Endothelial cell (in vitro differentiated cells): ENCODE data around the gene NAV2. TPM values are rescaled to one million over a fixed set of nuclear protein-coding genes. Genes with fewer than 3 reads are reported as not detected.

Experiments used
- DNase-seq: peaks from one replicate; pipeline ENCODE4 v3.0.0; 2021; ENCODE audit warnings: low spot score
- H3K27ac Mint-ChIP-seq: one replicate; pipeline ENCODE4 v1.8.0; 2021; ENCODE audit warnings: mixed read lengths, inconsistent platforms; ENCODE audit not compliant: unreplicated experiment
- H3K27me3 Mint-ChIP-seq: one replicate; pipeline ENCODE4 v1.8.0; 2021; ENCODE audit warnings: mild to moderate bottlenecking, moderate library complexity, mixed read lengths, inconsistent platforms; ENCODE audit not compliant: unreplicated experiment
- H3K36me3 Mint-ChIP-seq: one replicate; pipeline ENCODE4 v1.8.0; 2021; ENCODE audit warnings: mild to moderate bottlenecking, low read depth, mixed read lengths, inconsistent platforms; ENCODE audit not compliant: unreplicated experiment
- H3K4me1 Mint-ChIP-seq: one replicate; pipeline ENCODE4 v1.8.0; 2021; ENCODE audit warnings: mild to moderate bottlenecking, mixed read lengths, inconsistent platforms; ENCODE audit not compliant: unreplicated experiment
- H3K4me3 Mint-ChIP-seq: one replicate; pipeline ENCODE4 v1.8.0; 2021; ENCODE audit warnings: mild to moderate bottlenecking, mixed read lengths, inconsistent platforms; ENCODE audit not compliant: unreplicated experiment
- H3K9me3 Mint-ChIP-seq: one replicate; pipeline ENCODE4 v1.8.0; 2021; ENCODE audit warnings: mixed read lengths, inconsistent platforms; ENCODE audit not compliant: unreplicated experiment
- total RNA-seq: library from RNA; stranded (reverse); fragmentation: NEBNext Ultra II Directional; extraction: Animal tissue kit (Norgen Biotek cat#: 25700); gene quantifications from one replicate; pipeline ENCODE4 v1.2.1, GENCODE V29; 2021; ENCODE audit not compliant: unreplicated experiment
- TF ChIP-seq, protein P1 (sequence below): fragments of 200-600 bp; sonication (generic); IDR thresholded peaks from one replicate; pipeline ENCODE4 v1.5.0; 2021; ENCODE audit warnings: antibody characterized with exemption; ENCODE audit not compliant: unreplicated experiment

NAV2 gene
- total RNA-seq, 1 donor from 2014 or later, result 15.6 TPM

DNA sequence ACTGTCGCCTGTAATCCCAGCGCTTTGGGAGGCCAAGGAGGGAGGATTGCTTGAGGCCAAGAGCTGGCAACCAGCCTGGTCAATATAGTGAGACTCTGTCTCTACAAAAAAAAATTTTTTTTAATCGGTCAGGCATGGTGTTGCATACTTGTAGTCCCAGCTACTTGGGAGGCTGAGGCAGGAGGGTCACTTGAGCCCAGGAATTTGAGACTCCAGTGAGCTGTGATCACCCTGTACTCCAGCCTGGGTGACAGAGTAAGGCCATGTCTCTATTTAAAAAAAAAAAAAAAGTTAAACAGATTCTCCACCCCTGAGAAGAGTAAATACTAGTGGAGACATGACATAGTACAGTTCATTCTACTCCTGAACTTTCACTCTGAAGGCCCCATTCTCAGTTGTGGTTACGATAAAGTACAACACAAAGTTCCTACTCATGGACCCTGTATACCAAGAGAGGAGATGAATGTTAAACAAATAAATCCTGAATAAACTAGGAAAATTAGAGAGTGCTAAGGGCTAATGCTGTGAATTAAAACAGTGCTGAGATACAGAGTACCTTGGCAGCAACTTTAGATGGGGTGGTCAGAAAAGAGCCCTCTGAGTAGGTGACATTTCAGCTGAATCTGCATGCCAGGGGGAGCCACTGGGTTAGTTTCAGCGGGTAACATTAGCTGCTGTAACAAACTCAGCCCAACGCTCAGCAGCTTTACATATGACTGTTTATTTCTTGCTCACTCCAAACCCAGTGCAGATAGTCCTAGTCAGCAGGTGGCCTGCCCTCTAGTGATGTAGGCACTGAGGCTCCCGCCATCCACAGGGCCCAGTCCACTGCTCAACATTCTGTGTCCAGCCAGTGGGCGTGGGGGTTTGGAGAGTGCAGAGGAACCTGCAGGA, 372.5 kb downstream of the NAV2 start:
- Mint-ChIP-seq H3K9me3 (no peaks in the 10 kb centered on the region), H3K4me3 (no peak overlapping the region), H3K27ac (no peak overlapping the region), H3K36me3 (no peaks in the 10 kb centered on the region), H3K4me1 (peaks cover 6% of the 10 kb centered on the region), H3K27me3 (peaks cover 3% of the 10 kb centered on the region)
- TF ChIP-seq, protein P1, sequence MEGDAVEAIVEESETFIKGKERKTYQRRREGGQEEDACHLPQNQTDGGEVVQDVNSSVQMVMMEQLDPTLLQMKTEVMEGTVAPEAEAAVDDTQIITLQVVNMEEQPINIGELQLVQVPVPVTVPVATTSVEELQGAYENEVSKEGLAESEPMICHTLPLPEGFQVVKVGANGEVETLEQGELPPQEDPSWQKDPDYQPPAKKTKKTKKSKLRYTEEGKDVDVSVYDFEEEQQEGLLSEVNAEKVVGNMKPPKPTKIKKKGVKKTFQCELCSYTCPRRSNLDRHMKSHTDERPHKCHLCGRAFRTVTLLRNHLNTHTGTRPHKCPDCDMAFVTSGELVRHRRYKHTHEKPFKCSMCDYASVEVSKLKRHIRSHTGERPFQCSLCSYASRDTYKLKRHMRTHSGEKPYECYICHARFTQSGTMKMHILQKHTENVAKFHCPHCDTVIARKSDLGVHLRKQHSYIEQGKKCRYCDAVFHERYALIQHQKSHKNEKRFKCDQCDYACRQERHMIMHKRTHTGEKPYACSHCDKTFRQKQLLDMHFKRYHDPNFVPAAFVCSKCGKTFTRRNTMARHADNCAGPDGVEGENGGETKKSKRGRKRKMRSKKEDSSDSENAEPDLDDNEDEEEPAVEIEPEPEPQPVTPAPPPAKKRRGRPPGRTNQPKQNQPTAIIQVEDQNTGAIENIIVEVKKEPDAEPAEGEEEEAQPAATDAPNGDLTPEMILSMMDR, result no peak
- no peak for DNase-seq

DNA sequence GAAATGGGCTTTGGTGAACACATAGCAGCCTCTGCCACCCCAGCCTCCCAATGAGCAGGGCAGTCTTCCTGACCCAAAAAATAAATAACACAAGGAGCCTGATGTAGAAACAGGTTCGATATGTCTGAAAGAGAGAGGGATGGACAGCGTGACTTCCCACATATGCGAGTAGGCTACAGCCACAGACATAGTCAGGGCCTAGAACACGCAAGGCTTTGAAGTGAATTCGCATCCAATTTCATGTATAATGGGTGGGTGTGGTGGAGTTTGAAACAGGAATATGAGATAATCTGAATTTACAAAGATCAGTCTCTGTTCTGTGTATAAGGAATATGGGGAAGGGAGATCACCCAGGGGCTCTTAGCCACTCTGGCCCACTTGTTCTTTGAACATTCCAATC, 373.3 kb downstream of the NAV2 start:
- peaks cover 3% of the 10 kb centered on the region for H3K27me3 Mint-ChIP-seq
- no peaks in the 10 kb centered on the region for H3K9me3 Mint-ChIP-seq
- H3K4me1 Mint-ChIP-seq, result peaks cover 6% of the 10 kb centered on the region
- no peaks in the 10 kb centered on the region for H3K36me3 Mint-ChIP-seq
- no peak for DNase-seq
- H3K4me3 Mint-ChIP-seq, result no peak overlapping the region
- H3K27ac Mint-ChIP-seq, result no peak overlapping the region
- TF ChIP-seq, protein P1, result no peak

DNA sequence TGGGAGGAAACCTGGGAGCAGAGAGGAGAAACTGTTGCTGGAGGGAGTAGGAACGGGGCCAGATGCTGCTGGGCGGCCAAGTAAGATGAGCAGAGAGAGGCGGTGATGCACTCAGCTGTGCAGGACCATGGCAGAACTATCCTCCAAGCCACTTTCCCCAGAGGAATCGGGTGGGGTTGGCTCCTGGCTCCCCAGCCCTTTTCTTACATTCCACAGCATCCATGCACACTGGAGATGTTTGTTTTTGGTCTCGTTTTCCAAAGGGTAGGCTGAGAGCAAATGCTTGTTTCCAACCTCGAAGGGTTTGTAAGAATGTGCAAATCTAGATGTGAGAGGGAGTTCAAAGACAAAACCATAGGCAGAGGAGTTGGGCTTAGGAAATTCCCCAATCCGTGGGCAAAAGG, 374.5 kb downstream of the NAV2 start:
- TF ChIP-seq, protein P1, result no peak
- Mint-ChIP-seq H3K27me3 (peaks cover 6% of the 10 kb centered on the region), H3K4me3 (no peak overlapping the region), H3K36me3 (peaks cover 7% of the 10 kb centered on the region), H3K27ac (no peak overlapping the region), H3K9me3 (no peaks in the 10 kb centered on the region), H3K4me1 (peaks cover 6% of the 10 kb centered on the region)
- no peak for DNase-seq

DNA sequence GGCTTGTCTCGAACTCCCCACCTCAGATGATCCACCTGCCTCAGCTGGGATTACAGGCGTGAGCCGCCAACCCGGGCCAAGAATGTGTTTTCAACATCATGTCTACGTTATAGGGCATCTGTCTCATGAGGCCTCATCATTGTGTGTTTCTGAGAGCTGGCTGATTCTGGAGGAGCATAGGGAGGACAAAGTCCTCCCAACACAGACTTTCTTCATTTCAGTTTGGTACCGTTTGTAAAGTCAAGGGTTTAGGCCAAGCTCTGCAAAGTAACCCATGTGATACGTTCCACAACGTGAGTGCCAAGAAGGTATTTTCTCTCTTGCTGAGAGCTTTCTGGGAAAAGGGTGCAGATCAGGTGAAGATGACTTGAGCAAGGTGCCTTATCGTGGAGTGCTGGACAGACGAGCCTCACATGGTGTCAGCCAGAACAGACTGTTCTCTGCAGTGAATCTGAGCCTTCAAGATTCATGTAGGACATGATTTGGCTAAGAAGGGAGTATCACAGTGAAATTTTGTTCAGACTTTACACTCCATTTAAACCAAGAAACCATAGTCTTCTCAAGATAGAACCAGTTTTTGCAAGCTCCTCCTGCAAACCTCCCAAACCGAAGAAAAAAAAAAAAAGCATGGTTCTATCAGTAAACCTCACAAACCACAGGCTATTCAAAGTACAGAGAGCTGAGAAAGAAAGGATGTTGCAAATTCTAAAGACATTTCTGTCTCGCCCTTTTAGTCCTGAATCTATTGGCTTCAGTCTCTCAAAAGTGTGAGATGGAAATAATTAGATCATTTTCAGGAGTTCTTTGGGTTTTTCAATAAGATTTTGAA, 376.0 kb downstream of the NAV2 start:
- H3K27ac Mint-ChIP-seq, result no peak overlapping the region
- DNase-seq, result no peak
- peaks cover 7% of the 10 kb centered on the region for H3K36me3 Mint-ChIP-seq
- H3K27me3 Mint-ChIP-seq, result peaks cover 6% of the 10 kb centered on the region
- H3K4me3 Mint-ChIP-seq, result no peak overlapping the region
- TF ChIP-seq, protein P1, result no peak
- peaks cover 6% of the 10 kb centered on the region for H3K4me1 Mint-ChIP-seq
- H3K9me3 Mint-ChIP-seq, result no peaks in the 10 kb centered on the region
